Upper lobe of left lung (tissue), 4 donors: ENCODE data around the gene PFKFB1.

Source experiments
- CTCF ChIP-seq, 6 experiments: fragments of 450-650 bp in 4 of 6; fragments of 200-600 bp in 2 of 6; sonication (generic) in 2 of 6; IDR thresholded peaks; one replicate each; pipeline ENCODE4 v1.5.1; 2016 to 2019; ENCODE audit warnings: antibody characterized with exemption in 6 of 6
- POLR2A ChIP-seq, 4 donors: fragments of 450-650 bp; IDR thresholded peaks; one replicate each; pipeline ENCODE4 v1.5.1; 2016 to 2017; ENCODE audit warnings: antibody characterized with exemption in 4 of 4, mild to moderate bottlenecking in 2 of 4
- POLR2AphosphoS5 ChIP-seq, 2 donors: sonication (generic); formaldehyde crosslinking; IDR thresholded peaks; one replicate each; pipeline ENCODE4 v1.5.1; 2017; ENCODE audit warnings: antibody characterized with exemption in 2 of 2

- TF ChIP-seq POLR2A (IDR thresholded peaks at IDR 0.05) (no peak), CTCF (IDR thresholded peaks at IDR 0.05) (no peak), POLR2AphosphoS5 (IDR thresholded peaks at IDR 0.05) (no peak)
These were observed 49.2 kb downstream of the PFKFB1 start for GRCh38 chrX:54944816-54945215.
